Skeletal muscle tissue (tissue), 4 donors: Measurements from ENCODE around the gene DCD. TPM values are rescaled to one million over a fixed set of nuclear protein-coding genes. Genes with fewer than 3 reads are reported as not detected.
"Not testable (repeated sequence)": the region's sequence is repeated elsewhere in the genome, so short reads cannot be mapped to it uniquely, and the experiment has no call there.

Experiments
- H3K27ac ChIP-seq: one replicate; pipeline ENCODE4 v1.7.0; 2013; ENCODE audit warnings: mild to moderate bottlenecking, low read depth, low read length, inconsistent platforms
- H3K27me3 ChIP-seq, 3 donors: one replicate each; pipeline ENCODE4 v1.7.0; 2013; ENCODE audit warnings: low read length in 3 of 3; ENCODE audit not compliant: control insufficient read depth in 3 of 3, insufficient read depth in 3 of 3
- H3K36me3 ChIP-seq, 3 donors: one replicate each; pipeline ENCODE4 v1.7.0; 2013; ENCODE audit warnings: low read length in 3 of 3; ENCODE audit not compliant: control insufficient read depth in 3 of 3, insufficient read depth in 3 of 3
- H3K4me1 ChIP-seq, 3 donors: one replicate each; pipeline ENCODE4 v1.7.0; 2013; ENCODE audit warnings: low read length in 3 of 3, mild to moderate bottlenecking in 3 of 3; ENCODE audit not compliant: control insufficient read depth in 3 of 3, insufficient read depth in 3 of 3
- H3K4me3 ChIP-seq, 3 donors: one replicate each; pipeline ENCODE4 v1.7.0; 2013; ENCODE audit warnings: low read length in 3 of 3
- H3K9ac ChIP-seq, 3 donors: one replicate each; pipeline ENCODE4 v1.7.0; 2013; ENCODE audit warnings: low read length in 3 of 3, mild to moderate bottlenecking in 3 of 3, moderate library complexity in 2 of 3, low read depth in 1 of 3
- H3K9me3 ChIP-seq, 3 donors: one replicate each; pipeline ENCODE4 v1.7.0; 2013; ENCODE audit warnings: low read length in 3 of 3; ENCODE audit not compliant: control insufficient read depth in 3 of 3
- total RNA-seq: library from RNA; depleted of rRNA; stranded (reverse); fragments of >200 nt; gene quantifications from one replicate; pipeline ENCODE4 v1.2.3, GENCODE V29; 2014
- donor health status: Osteomylitis.

The DCD gene
- total RNA-seq, 1 donor from 2014 or later = not detected

DNA sequence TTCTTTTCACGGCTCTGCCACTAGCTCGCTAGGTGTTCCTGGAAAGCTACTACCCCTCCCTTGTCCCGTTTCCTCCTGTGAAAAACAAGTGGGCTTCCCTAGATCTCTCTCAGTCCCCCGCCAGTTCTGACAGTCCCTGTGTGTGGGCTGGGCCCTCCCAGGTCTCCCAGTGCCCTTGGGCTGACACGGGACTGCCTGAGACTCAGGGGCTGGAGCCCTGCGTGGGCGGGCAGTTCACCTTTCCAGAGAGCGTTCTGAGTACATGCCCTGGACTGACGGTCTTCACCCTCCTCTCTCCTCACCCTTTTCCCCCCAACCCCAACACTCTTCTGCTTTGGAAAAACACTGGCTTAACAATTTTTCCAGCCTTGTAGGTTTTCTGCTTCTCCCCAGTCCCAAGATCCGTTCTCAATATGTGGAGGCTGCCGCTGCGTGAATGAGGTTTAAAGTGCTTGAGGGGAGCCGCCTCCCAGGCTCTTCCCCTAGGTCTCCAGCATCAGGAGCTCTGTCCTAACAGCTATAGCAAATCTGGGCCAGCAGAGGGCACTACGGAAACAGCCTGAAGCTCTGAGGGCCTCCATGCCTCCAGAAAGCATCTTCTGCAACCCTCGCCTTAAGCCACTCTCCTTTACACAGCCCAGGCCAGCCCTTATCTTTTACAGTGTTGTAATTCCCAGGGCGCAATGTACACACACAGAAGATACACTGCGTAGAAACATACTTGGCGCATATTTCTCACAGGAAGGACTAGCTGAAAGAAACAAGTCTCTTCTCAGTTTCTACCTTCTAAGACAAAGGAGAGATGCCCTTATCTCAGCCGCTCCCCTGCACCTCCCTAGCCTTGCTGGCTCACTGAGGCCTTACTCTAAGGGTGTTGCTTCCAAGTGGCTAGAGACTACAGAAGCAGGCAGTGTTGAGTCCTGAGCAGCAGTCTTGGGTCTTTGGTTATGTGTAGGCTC, 10.4 kb upstream of the DCD start:
- peaks cover 0 to 7% (median 6%) of the 10 kb centered on the region in 3 donors for H3K27me3 ChIP-seq
- H3K27ac ChIP-seq = no peak overlapping the region
- H3K4me3 ChIP-seq = no peak overlapping the region
- no peaks in the 10 kb centered on the region for H3K36me3 ChIP-seq
- H3K4me1 ChIP-seq = peaks cover 0 to 7% (median 5%) of the 10 kb centered on the region in 3 donors
- no peaks in the 10 kb centered on the region for H3K9me3 ChIP-seq
- no peak overlapping the region for H3K9ac ChIP-seq

DNA sequence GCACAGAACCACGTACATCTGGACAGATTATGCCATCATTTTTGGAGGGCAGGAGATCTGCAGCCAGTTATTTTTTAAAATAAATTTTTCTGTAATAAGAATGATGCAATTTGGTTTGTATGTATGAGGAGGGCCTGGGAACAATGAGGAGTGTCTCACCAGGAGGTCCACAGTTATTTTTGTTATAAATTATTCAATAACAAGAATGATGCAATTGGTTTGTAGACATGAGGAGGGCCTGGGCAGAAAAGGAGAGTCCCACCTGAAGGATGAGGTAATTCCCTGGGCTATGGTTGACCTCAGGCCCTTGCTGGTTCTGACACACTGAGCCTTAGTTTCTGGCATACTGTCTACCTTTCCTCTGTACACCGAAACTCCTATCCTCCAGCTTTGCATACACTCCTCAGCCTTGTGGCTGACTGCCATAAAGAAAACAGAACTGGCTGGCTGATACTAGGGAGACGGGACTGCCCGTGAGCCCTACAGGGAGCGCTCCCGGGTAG, 9.0 kb upstream of the DCD start:
- Histone ChIP-seq H3K27me3 (peaks cover 0 to 7% (median 6%) of the 10 kb centered on the region in 3 donors), H3K4me1 (peaks cover 0 to 7% (median 5%) of the 10 kb centered on the region in 3 donors), H3K4me3 (no peak overlapping the region), H3K9me3 (no peaks in the 10 kb centered on the region), H3K27ac (no peak overlapping the region), H3K36me3 (no peaks in the 10 kb centered on the region), H3K9ac (no peak overlapping the region)

DNA sequence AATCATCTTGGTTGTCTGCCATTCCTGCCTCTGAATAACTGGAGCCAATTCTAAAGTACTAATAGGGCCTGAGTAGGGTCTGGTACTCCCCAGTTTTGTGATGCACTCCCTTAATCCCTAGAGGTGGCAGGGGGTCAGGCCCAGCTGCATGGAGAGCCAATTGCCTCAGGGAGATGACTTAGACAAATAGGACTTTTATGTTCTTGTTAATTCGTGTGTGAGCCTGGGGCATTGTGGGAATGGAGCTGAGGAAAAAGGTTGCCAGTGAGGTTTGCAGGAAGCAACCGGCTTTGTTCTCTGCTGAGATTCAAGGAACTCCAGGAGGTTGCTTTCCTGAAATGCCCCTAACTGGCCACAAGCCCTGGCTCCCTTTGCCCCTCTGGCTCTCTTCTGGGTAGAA, 6.8 kb upstream of the DCD start:
- Histone ChIP-seq H3K9me3 (no peaks in the 10 kb centered on the region), H3K36me3 (no peaks in the 10 kb centered on the region), H3K4me3 (no peak overlapping the region), H3K4me1 (peaks cover 0 to 8% (median 0%) of the 10 kb centered on the region in 3 donors), H3K27ac (no peak overlapping the region), H3K9ac (no peak overlapping the region), H3K27me3 (peaks cover 0 to 7% (median 5%) of the 10 kb centered on the region in 3 donors)

DNA sequence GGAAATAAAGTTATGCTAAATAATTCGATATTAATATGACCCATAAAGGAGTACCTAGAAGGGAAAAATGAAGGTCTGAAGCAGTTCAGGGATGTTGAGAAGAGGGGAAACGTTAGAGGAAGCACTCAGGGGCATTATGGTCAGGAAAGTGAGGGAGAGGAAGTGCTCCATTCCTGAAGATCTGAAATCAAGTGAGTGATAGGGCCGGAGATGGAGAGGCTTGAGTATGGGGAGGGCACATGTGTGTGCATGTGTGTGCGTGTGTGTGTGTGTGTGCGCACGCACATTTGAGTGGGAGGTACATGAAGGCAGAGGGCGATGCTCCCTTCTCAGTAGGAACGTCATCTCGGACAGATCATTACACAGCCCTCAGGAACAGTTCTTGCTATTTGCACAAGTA, 4.9 kb upstream of the DCD start:
- Histone ChIP-seq H3K9ac (no peak overlapping the region), H3K9me3 (no peaks in the 10 kb centered on the region), H3K27ac (no peak overlapping the region), H3K4me1 (peaks cover 0 to 5% (median 4%) of the 10 kb centered on the region in 3 donors), H3K36me3 (no peaks in the 10 kb centered on the region), H3K4me3 (no peak overlapping the region), H3K27me3 (peaks cover 0 to 4% (median 3%) of the 10 kb centered on the region in 3 donors)

DNA sequence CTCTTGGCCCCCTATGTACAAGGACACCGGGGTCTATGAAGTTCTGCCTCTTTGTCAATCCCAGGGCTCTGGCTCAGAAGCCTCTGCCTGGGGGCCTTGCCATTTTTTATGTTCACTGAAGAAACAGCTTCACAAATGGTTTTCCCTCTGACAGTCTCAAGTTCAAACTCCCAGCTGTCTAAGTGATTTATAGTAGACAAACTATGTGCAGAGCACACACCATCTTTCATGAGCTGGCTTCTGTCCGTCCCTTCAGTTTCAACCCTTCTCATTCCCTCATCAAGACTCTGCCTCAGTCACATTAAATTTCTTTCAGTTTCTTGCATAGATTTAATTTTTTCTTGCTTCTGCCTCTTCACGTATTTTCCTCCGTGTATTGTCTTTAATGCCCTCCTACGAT, 2.7 kb upstream of the DCD start:
- Histone ChIP-seq H3K36me3 (no peaks in the 10 kb centered on the region), H3K27ac (no peak overlapping the region), H3K9ac (no peak overlapping the region), H3K4me3 (no peak overlapping the region), H3K9me3 (no peaks in the 10 kb centered on the region), H3K4me1 (peaks cover 0 to 5% (median 4%) of the 10 kb centered on the region in 3 donors), H3K27me3 (peaks cover 0 to 4% (median 0%) of the 10 kb centered on the region in 3 donors)

DNA sequence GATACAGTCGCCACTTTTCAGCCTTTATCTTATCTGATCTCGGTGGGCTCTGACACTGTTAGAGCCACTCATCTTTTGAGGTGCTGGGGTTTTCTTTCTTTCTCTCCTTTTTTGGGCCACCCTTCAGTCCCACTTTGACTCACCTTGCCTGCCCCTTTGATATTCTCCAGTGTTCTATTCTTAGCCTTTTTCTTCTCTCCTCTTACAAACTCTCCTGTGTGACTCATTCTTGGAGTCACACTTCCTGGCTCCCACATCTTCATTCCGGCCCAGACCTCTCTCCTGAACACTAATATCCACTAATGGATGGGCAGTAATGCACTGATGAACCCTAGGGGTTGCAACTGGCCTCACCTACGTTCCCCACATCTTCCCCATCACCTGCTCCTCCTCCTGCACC, 2.2 kb upstream of the DCD start:
- peaks cover 0 to 4% (median 1%) of the 10 kb centered on the region in 3 donors for H3K27me3 ChIP-seq
- H3K27ac ChIP-seq = no peak overlapping the region
- H3K9me3 ChIP-seq = no peaks in the 10 kb centered on the region
- H3K4me1 ChIP-seq = peaks cover 0 to 5% (median 4%) of the 10 kb centered on the region in 3 donors
- H3K36me3 ChIP-seq = no peaks in the 10 kb centered on the region
- H3K4me3 ChIP-seq = no peak overlapping the region
- H3K9ac ChIP-seq = no peak overlapping the region

DNA sequence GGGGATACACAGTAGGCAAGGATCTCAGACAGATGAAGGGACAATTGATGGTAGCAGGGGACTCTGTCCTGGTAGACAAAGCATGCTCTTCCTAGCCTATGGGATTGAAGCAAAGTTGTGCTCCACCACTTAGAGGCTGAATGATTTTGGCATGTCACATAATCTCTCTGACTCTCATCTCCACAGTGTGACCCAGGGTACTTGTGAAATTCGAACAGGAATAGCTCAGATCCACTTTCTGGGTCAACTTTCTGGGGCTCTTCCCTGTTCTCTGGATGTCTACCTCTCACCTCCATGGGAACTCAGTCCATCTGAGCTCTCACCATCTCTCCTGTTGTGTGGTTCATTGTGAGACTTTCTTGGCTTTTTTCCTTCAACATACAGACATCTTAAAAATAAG, 1.7 kb upstream of the DCD start:
- H3K4me1 ChIP-seq = peaks cover 0 to 5% (median 4%) of the 10 kb centered on the region in 3 donors
- H3K9me3 ChIP-seq = no peaks in the 10 kb centered on the region
- no peaks in the 10 kb centered on the region for H3K36me3 ChIP-seq
- no peak overlapping the region for H3K9ac ChIP-seq
- no peak overlapping the region for H3K27ac ChIP-seq
- H3K4me3 ChIP-seq = no peak overlapping the region
- peaks cover 0 to 4% (median 3%) of the 10 kb centered on the region in 3 donors for H3K27me3 ChIP-seq

DNA sequence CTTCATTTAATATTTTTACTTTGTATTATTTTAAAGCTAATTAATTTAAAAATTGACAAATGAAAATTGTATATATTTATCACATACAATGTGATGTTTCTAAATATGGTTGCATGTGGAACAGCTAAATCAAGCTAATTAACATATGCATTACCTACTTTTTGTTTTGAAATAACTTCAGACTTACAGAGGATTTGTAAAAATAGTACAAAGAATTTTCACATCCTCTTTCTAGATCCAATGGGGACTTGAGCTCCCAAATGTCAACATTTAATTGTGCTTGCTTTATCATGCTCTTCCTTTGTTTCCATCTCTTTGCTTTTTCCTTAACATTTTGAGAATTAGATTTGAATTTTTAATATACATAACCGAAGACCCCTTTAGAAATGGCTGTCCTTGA, 6.6 kb downstream of the DCD start:
- Histone ChIP-seq H3K27ac (no peak overlapping the region), H3K36me3 (no peaks in the 10 kb centered on the region), H3K4me1 (no peaks in the 10 kb centered on the region), H3K4me3 (no peak overlapping the region), H3K27me3 (peaks cover 0 to 10% (median 0%) of the 10 kb centered on the region in 3 donors), H3K9ac (no peak overlapping the region), H3K9me3 (no peaks in the 10 kb centered on the region)

DNA sequence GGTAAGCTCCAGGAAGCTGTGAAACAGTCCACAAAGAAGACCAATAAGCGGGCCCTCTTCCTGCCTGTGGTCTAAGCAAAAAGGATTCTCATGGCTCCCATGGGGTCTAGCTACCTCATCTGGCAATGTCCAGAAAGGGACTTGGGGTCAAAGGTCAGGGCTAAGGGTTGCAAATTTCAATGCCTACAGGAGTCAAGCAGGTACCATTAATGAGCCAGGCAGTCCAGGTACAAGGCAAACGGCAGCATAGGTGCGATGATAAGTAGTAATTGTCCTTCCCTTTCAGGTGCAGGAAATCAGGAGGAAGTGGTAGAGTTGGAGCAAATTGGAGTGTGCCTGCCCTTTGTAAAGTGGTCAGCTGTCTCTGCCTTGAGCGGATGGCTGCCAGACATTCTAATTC, 7.1 kb downstream of the DCD start:
- H3K27me3 ChIP-seq = peaks cover 0 to 10% (median 0%) of the 10 kb centered on the region in 3 donors
- H3K4me3 ChIP-seq = no peak overlapping the region
- no peaks in the 10 kb centered on the region for H3K36me3 ChIP-seq
- H3K27ac ChIP-seq = no peak overlapping the region
- no peak overlapping the region for H3K9ac ChIP-seq
- no peaks in the 10 kb centered on the region for H3K9me3 ChIP-seq
- no peaks in the 10 kb centered on the region for H3K4me1 ChIP-seq

DNA sequence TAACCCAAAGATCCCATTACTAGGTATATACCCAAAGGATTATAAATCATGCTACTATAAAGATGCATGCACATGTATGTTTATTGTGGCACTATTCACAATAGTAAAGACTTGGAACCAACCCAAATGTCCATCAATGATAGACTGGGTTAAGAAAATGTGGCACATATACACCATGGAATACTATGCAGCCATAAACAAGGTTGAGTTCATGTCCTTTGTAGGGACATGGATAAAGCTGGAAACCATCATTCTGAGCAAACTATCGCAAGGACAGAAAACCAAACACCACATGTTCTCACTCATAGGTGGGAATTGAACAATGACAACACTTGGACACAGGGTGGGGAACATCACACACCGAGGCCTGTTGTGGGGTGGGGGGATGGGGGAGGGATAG, 9.1 kb downstream of the DCD start:
- H3K36me3 ChIP-seq, H3K27me3 ChIP-seq, H3K27ac ChIP-seq, H3K4me1 ChIP-seq, H3K4me3 ChIP-seq, H3K9ac ChIP-seq, H3K9me3 ChIP-seq: not testable (repeated sequence)
